RWPE2 (cell line): Measurements from ENCODE around the gene KSR2.

Experiments used
- ATAC-seq: fragments of 200-7000 bp; cut with Tn5 transposase; 3 replicates; pipeline ENCODE4 v1.9.1; 2021; ENCODE audit warnings: low read depth
- DNase-seq: peaks from one replicate; pipeline ENCODE4 v3.0.0-alpha.2; 2020; ENCODE audit warnings: low spot score
- H3K27ac ChIP-seq: fragments of 450-650 bp; 2 replicates; pipeline ENCODE4 v1.5.1; 2017; ENCODE audit warnings: mild to moderate bottlenecking; ENCODE audit not compliant: poor library complexity, severe bottlenecking
- H3K27me3 ChIP-seq: fragments of 250-450 bp; sonication (Bioruptor Pico); 2 replicates; pipeline ENCODE4 v1.5.1; 2021; ENCODE audit warnings: mild to moderate bottlenecking, moderate library complexity; ENCODE audit not compliant: insufficient read depth, poor library complexity, severe bottlenecking
- H3K36me3 ChIP-seq: fragments of 250-450 bp; sonication (Bioruptor Pico); 2 replicates; pipeline ENCODE4 v1.5.1; 2020; ENCODE audit warnings: low read depth, mild to moderate bottlenecking, moderate library complexity
- H3K4me1 ChIP-seq: fragments of 250-450 bp; sonication (Bioruptor Pico); 2 replicates; pipeline ENCODE4 v1.5.1; 2021; ENCODE audit warnings: mild to moderate bottlenecking, moderate library complexity; ENCODE audit not compliant: insufficient read depth, poor library complexity, severe bottlenecking
- H3K4me3 ChIP-seq: fragments of 250-450 bp; sonication (Bioruptor Pico); 2 replicates; pipeline ENCODE4 v1.5.1; 2021; ENCODE audit warnings: mild to moderate bottlenecking, moderate library complexity; ENCODE audit not compliant: severe bottlenecking
- H3K9me3 ChIP-seq: fragments of 250-450 bp; sonication (Bioruptor Pico); 2 replicates; pipeline ENCODE4 v1.5.1; 2021; ENCODE audit warnings: mild to moderate bottlenecking, moderate library complexity; ENCODE audit not compliant: severe bottlenecking
- TF ChIP-seq, protein P1 (sequence below): fragments of 450-650 bp; IDR thresholded peaks from one replicate; pipeline ENCODE4 v1.5.1; 2017; ENCODE audit warnings: mild to moderate bottlenecking, moderate library complexity; ENCODE audit not compliant: poor library complexity, severe bottlenecking

The KSR2 gene

DNA sequence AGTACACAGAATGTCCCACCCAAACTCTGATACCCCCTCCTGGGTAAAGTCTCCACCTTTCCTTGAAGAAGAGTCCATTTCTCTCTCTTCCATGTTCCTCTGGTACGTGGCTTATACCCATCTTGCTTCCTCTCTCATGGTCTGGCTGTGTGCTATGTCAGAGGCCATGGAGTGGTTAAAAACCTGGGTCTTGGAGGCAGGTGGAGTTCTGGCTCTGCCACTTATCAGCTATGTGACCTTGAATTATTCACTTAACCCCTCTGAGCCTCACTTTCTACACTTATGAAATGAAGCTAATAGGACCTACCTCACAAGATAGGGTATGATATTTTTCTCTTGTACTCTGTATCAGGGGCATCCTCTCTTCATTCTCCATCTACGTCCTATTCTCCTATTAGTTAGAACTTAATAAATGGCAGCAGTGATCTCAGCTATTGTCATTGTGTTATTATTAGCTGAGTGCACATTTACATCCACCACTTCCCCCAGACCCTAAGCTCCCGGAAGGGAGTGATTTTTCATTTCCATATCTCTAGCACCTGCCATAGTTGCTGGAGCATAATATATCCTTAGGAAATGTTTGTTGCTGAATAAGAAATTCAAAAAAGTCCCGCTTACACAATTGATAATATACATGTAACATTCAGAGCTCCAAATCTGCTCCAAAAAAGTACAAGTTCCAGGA, 547.6 kb downstream of the KSR2 start:
- peaks cover 3% of the 10 kb centered on the region for H3K27me3 ChIP-seq
- DNase-seq (no peak), ATAC-seq (no peak)
- no peaks in the 10 kb centered on the region for H3K36me3 ChIP-seq
- no peaks in the 10 kb centered on the region for H3K9me3 ChIP-seq
- no peak overlapping the region for H3K27ac ChIP-seq
- H3K4me1 ChIP-seq: no peaks in the 10 kb centered on the region
- TF ChIP-seq, protein P1, sequence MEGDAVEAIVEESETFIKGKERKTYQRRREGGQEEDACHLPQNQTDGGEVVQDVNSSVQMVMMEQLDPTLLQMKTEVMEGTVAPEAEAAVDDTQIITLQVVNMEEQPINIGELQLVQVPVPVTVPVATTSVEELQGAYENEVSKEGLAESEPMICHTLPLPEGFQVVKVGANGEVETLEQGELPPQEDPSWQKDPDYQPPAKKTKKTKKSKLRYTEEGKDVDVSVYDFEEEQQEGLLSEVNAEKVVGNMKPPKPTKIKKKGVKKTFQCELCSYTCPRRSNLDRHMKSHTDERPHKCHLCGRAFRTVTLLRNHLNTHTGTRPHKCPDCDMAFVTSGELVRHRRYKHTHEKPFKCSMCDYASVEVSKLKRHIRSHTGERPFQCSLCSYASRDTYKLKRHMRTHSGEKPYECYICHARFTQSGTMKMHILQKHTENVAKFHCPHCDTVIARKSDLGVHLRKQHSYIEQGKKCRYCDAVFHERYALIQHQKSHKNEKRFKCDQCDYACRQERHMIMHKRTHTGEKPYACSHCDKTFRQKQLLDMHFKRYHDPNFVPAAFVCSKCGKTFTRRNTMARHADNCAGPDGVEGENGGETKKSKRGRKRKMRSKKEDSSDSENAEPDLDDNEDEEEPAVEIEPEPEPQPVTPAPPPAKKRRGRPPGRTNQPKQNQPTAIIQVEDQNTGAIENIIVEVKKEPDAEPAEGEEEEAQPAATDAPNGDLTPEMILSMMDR: no peak
- H3K4me3 ChIP-seq: no peak overlapping the region

DNA sequence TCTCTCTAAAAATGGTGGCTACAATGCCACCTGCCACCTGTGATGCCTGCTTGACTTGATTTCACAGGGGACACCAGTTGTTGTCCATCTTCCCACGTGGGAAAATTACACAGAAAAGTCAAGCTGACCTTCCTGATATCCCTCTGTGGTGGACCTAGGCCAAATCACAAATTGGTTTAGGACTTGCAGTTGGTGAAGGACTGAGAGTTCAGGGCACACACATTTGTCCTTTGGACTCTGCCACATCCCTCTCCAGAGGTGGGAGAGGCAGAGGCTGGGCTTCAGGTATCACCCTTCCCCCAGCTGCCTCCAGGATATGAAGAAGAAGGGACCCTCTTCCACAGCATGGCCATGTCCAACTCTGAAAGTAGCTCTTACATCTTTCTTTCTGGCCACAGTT, 551.8 kb downstream of the KSR2 start:
- H3K9me3 ChIP-seq: no peaks in the 10 kb centered on the region
- TF ChIP-seq, protein P1: no peak
- H3K4me3 ChIP-seq: no peak overlapping the region
- no peaks in the 10 kb centered on the region for H3K36me3 ChIP-seq
- peaks cover 3% of the 10 kb centered on the region for H3K27me3 ChIP-seq
- no peak overlapping the region for H3K27ac ChIP-seq
- no peaks in the 10 kb centered on the region for H3K4me1 ChIP-seq
- ATAC-seq (no peak), DNase-seq (no peak)

DNA sequence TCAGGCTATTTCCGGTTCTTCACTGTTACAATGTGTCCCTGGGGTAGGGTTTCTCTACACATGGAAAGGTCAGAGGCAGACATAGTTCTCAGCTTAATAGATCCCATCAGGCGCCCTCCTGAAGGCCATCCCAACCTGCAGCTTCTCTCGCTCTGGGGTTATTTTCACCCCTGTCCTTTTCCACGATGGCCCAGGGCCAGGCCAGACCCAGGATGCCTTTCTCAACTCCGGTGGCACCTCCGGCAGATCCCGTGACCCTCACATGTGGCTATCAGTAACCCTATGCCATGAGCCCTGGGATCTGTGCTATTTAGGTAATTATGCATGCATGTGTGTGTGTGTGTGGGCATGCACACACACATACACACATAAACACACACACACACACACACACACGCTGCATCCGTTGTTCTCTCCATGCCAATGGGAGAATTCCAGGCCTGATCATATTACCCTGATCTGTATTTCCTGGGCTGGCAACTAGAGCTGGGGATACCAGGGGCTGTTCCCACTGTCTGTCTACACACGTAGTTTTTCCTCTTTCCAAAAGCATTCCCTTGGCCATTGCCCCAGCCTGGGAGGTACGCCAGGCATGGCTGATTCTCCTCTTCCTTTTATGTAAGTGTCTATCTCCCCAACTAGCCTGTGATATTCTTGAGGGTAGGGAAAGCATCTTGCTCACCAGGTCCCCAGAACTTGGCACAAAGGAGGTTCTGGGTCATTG, 556.2 kb downstream of the KSR2 start:
- ATAC-seq: no peak
- Histone ChIP-seq H3K36me3 (no peaks in the 10 kb centered on the region), H3K4me1 (peaks cover 6% of the 10 kb centered on the region), H3K9me3 (no peaks in the 10 kb centered on the region), H3K27ac (no peak overlapping the region), H3K4me3 (no peak overlapping the region), H3K27me3 (no peaks in the 10 kb centered on the region)
- no peak for DNase-seq
- TF ChIP-seq, protein P1: no peak

DNA sequence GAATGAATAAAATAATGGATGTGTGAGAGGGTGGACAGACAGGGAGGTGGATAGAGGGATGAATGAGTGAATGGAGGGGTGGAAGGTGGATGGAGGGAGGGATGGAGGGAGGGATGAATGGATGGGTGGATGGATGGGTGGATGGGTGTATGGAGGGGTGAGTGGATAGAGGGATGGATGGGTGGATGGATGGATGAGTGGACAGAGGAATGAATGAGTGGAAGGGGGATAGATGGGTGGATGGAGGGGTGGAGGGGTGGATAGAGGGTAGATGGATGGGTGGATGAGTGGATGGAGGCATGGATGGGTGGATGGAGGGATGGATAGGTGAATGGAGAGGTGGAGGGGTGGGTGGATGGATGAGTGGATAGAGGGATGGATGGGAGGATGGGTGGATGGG, 559.5 kb downstream of the KSR2 start:
- no peak for ATAC-seq
- TF ChIP-seq, protein P1: no peak
- H3K27me3 ChIP-seq: no peaks in the 10 kb centered on the region

DNA sequence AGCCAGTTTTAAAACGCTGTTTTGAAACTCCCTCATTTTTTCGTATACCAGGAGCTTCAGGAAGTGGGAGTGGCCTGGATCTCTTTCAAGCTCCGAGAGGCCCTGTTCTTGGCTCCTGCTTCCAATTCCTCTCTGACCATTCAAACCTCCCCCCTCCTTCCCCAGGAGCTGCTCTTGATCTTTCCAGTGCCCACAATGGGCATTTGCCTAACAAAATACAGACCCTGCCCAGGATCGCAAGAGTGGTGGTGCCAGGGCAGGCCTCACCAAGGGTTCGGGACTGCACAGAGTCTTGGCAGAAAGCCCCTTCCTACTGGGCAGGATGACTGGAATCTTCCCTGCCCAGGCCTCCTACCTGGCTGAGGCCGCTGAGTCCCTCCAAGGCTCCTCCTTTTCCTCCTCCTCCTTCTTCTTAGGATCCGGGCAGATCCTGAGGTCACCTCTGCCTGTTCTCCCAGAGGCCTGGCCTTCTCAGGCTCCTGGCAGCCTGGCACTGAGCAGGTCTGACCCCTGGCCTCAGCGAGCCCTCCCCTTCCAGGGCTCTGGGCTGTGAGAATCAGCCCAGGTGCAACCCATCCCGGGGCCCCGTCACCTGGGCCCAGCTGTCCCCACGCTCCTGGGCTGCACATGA, 560.5 kb downstream of the KSR2 start:
- H3K36me3 ChIP-seq: no peaks in the 10 kb centered on the region
- H3K27me3 ChIP-seq: no peaks in the 10 kb centered on the region
- peaks cover 6% of the 10 kb centered on the region for H3K4me1 ChIP-seq
- H3K4me3 ChIP-seq: no peak overlapping the region
- peaks cover 2% of the 10 kb centered on the region for H3K9me3 ChIP-seq
- H3K27ac ChIP-seq: no peak overlapping the region
- DNase-seq (no peak), ATAC-seq (peak; percentile 77)
- TF ChIP-seq, protein P1: no peak

More for the DNA sequence above, 559.5 kb downstream of the KSR2 start:
- H3K4me3 ChIP-seq: no peak overlapping the region
- H3K27ac ChIP-seq: no peak overlapping the region
- H3K36me3 ChIP-seq: no peaks in the 10 kb centered on the region
- H3K9me3 ChIP-seq: no peaks in the 10 kb centered on the region
- peaks cover 6% of the 10 kb centered on the region for H3K4me1 ChIP-seq
- no peak for DNase-seq
